Karpas-422 (cell line): ENCODE results near the gene MKNK1. TPM values are rescaled to one million over a fixed set of nuclear protein-coding genes. Genes with fewer than 3 reads are reported as not detected.

Experiments used
- DNase-seq: peaks from one replicate; pipeline ENCODE4 v3.0.0-alpha.2; 2015
- H2AFZ ChIP-seq: fragments of 200-600 bp; sonication (generic); 2 replicates; pipeline ENCODE4 v1.6.1; 2014; ENCODE audit warnings: antibody characterized with exemption, low read length, mixed read lengths
- H3K27ac ChIP-seq: fragments of 200-600 bp; sonication (generic); 2 replicates; pipeline ENCODE4 v1.5.1; 2014; ENCODE audit warnings: mild to moderate bottlenecking, low read length, moderate library complexity
- H3K27me3 ChIP-seq: fragments of 200-600 bp; sonication (generic); 2 replicates; pipeline ENCODE4 v1.6.1; 2014; ENCODE audit warnings: low read length, mixed read lengths
- H3K36me3 ChIP-seq: fragments of 200-600 bp; sonication (generic); 2 replicates; pipeline ENCODE4 v1.6.1; 2014; ENCODE audit warnings: low read length, mixed read lengths; ENCODE audit not compliant: insufficient read depth
- H3K4me1 ChIP-seq: fragments of 200-600 bp; sonication (generic); 2 replicates; pipeline ENCODE4 v1.6.1; 2014; ENCODE audit warnings: mild to moderate bottlenecking, low read length, mixed read lengths
- H3K4me2 ChIP-seq: fragments of 200-600 bp; sonication (generic); 2 replicates; pipeline ENCODE4 v1.6.1; 2014; ENCODE audit warnings: low read length, low read depth, mild to moderate bottlenecking; ENCODE audit not compliant: poor library complexity, severe bottlenecking
- H3K4me3 ChIP-seq: fragments of 200-600 bp; sonication (generic); 2 replicates; pipeline ENCODE4 v1.5.1; 2014; ENCODE audit warnings: mild to moderate bottlenecking, antibody characterized with exemption, low read length, mixed read lengths
- H3K79me2 ChIP-seq: fragments of 200-600 bp; sonication (generic); 2 replicates; pipeline ENCODE4 v1.6.1; 2014; ENCODE audit warnings: mild to moderate bottlenecking, low read length, mixed read lengths
- H3K9ac ChIP-seq: fragments of 200-600 bp; sonication (generic); 2 replicates; pipeline ENCODE4 v1.6.0; 2014; ENCODE audit warnings: low read length
- H3K9me2 ChIP-seq: fragments of 200-600 bp; sonication (generic), shearing (Covaris generic); replicated peaks from 2 replicates; pipeline ENCODE4 v1.6.0; 2014; ENCODE audit warnings: mild to moderate bottlenecking, low read length, moderate library complexity; ENCODE audit not compliant: insufficient read depth
- H3K9me3 ChIP-seq: fragments of 300-700, 200-600 bp; sonication (generic); 2 replicates; pipeline ENCODE4 v1.6.1; 2014; ENCODE audit warnings: low read length, mixed read lengths
- H4K20me1 ChIP-seq: fragments of 200-600 bp; sonication (generic); 2 replicates; pipeline ENCODE4 v1.6.1; 2014; ENCODE audit warnings: mild to moderate bottlenecking, antibody characterized with exemption, low read length, low read depth; ENCODE audit not compliant: insufficient read depth
- total RNA-seq: library from RNA; depleted of rRNA; stranded (reverse); fragments of >200 nt; shearing (Covaris generic); gene quantifications from 2 replicates; pipeline ENCODE4 v1.2.3, GENCODE V29; 2014; ENCODE audit warnings: low replicate concordance

Gene MKNK1
- total RNA-seq, 1 experiment from 2014 or later = 14.0 TPM

DNA sequence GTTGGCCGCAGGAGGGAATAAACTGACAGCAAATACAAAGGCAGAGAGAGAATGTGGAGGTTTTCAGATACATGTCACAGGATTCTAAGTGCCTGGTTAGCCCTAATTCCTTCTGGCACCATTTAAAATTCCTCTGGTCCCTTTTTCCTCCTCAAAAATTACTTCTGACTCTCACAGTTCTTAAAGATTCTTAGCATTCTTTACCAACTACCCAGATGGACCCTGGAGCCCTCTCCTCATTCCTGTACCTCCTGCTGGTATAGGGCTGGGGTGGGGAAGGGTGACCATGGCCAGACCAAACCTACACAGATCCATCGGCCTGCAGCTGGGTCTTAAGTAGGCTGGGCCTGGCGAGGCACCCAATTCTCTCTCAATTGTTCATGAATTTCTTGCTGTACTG, 7.2 kb downstream of the MKNK1 start:
- no peaks in the 10 kb centered on the region for H4K20me1 ChIP-seq
- H3K9me2 ChIP-seq = no peaks in the 10 kb centered on the region
- no peak overlapping the region for H2AFZ ChIP-seq
- no peaks in the 10 kb centered on the region for H3K27me3 ChIP-seq
- H3K36me3 ChIP-seq = no peaks in the 10 kb centered on the region
- no peak overlapping the region for H3K27ac ChIP-seq
- H3K4me1 ChIP-seq = peaks cover 15% of the 10 kb centered on the region
- H3K9me3 ChIP-seq = no peaks in the 10 kb centered on the region
- DNase-seq = no peak
- no peak overlapping the region for H3K4me2 ChIP-seq
- H3K9ac ChIP-seq = no peak overlapping the region
- H3K4me3 ChIP-seq = no peak overlapping the region
- H3K79me2 ChIP-seq = no peaks in the 10 kb centered on the region

DNA sequence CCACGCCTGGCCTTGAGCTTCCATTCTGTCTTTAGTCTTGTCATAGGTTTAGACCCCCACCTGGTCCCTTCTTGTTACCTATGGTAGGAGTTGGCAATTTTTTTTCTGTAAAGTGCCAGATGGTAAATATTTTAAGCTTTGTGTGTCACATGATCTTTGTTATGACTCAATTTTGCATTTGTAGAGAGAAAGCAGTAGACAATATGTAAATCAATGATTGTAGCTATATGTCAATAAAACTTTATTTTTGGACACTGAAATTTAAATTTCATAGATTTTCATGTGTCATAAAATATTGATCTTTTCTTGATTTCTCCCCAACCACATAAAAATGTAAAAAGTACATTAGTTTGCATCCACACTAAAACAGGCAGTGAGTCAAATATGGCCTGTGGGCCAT, 8.0 kb downstream of the MKNK1 start:
- Histone ChIP-seq H4K20me1 (no peaks in the 10 kb centered on the region), H3K9ac (no peak overlapping the region), H2AFZ (no peak overlapping the region)

DNA sequence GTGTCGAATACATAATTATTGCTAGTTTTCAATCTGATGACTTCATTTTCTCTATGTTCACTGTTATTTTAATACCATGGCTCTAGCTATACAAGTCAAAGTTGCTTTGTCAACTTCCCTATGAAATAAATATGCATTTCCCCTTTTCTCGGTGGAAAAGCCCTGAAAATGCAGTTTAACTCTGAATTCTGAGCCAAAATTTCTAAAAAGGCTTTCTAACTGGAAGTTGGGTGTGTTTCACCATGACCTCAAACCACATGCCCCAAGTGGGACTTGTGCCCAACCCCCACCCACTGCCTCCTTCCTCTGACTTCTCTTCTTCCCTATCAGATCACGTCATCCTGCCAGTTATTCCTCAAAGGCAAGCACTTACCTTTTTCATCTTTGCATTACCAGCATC, 8.9 kb downstream of the MKNK1 start:
- H2AFZ ChIP-seq = no peak overlapping the region
- H3K79me2 ChIP-seq = no peaks in the 10 kb centered on the region
- H3K36me3 ChIP-seq = peaks cover 6% of the 10 kb centered on the region
- no peaks in the 10 kb centered on the region for H4K20me1 ChIP-seq
- H3K4me1 ChIP-seq = peaks cover 12% of the 10 kb centered on the region
- no peak overlapping the region for H3K9ac ChIP-seq
- no peaks in the 10 kb centered on the region for H3K9me3 ChIP-seq
- H3K27ac ChIP-seq = no peak overlapping the region
- H3K4me2 ChIP-seq = no peak overlapping the region
- no peaks in the 10 kb centered on the region for H3K9me2 ChIP-seq
- H3K27me3 ChIP-seq = no peaks in the 10 kb centered on the region
- DNase-seq = no peak
- no peak overlapping the region for H3K4me3 ChIP-seq

More for the DNA sequence above, 8.0 kb downstream of the MKNK1 start:
- no peak overlapping the region for H3K27ac ChIP-seq
- DNase-seq = no peak
- no peaks in the 10 kb centered on the region for H3K9me3 ChIP-seq
- H3K36me3 ChIP-seq = peaks cover under 1% of the 10 kb centered on the region; the same call in 1 of the 2 replicates
- no peak overlapping the region for H3K4me3 ChIP-seq
- H3K9me2 ChIP-seq = no peaks in the 10 kb centered on the region
- H3K4me1 ChIP-seq = peaks cover 15% of the 10 kb centered on the region
- H3K27me3 ChIP-seq = no peaks in the 10 kb centered on the region
- no peak overlapping the region for H3K4me2 ChIP-seq
- H3K79me2 ChIP-seq = no peaks in the 10 kb centered on the region

DNA sequence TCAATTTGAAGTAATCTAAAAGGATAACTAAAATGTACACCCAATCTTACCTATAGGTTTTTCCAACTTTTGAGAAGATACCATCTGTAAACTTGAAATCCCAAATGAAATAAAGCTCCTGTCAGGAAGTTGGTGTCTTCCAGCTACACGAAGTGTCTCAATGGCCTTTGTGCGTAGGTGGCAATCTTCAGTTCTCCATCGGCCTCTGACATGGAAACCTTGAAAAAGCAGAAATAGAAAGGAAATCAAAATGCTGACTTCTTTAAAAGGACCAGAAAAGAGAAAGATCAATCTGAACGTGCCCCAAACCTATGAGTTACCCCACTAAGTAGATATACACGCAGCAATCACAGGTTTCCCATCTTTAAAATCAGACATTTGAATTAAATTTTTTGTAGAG, 10.0 kb downstream of the MKNK1 start:
- peaks cover 16% of the 10 kb centered on the region for H3K36me3 ChIP-seq
- no peak overlapping the region for H2AFZ ChIP-seq
- DNase-seq = no peak
- H3K9ac ChIP-seq = no peak overlapping the region
- H3K4me2 ChIP-seq = no peak overlapping the region
- H4K20me1 ChIP-seq = no peaks in the 10 kb centered on the region
- H3K9me3 ChIP-seq = no peaks in the 10 kb centered on the region; the same call in 1 of the 2 replicates
- no peaks in the 10 kb centered on the region for H3K79me2 ChIP-seq
- no peaks in the 10 kb centered on the region for H3K9me2 ChIP-seq
- H3K27me3 ChIP-seq = no peaks in the 10 kb centered on the region
- H3K4me1 ChIP-seq = peaks cover 7% of the 10 kb centered on the region
- H3K27ac ChIP-seq = no peak overlapping the region
- H3K4me3 ChIP-seq = no peak overlapping the region

DNA sequence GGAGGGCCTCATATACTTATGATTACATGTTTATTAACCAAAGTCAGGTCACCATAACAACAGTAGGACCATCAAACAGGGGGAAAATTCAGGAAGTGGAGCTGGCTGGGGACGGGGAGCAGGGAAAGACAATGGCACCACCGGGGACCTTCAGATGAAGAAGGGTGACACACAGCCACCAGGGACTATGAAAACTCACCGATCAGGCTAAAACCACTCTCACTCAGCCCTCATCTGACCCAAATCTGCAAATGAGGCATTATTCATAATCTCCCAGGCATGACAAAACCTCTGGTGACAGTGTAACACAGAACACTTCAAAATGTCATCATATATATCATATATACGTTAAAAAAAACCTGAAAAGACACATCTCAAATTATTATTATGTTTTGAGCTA, 11.2 kb downstream of the MKNK1 start:
- H3K9ac ChIP-seq = no peak overlapping the region
- H4K20me1 ChIP-seq = no peaks in the 10 kb centered on the region
- no peak overlapping the region for H3K27ac ChIP-seq
- H3K36me3 ChIP-seq = peaks cover 20% of the 10 kb centered on the region
- H3K4me1 ChIP-seq = peaks cover 7% of the 10 kb centered on the region
- no peaks in the 10 kb centered on the region for H3K27me3 ChIP-seq
- no peak overlapping the region for H3K4me3 ChIP-seq
- H2AFZ ChIP-seq = no peak overlapping the region
- H3K4me2 ChIP-seq = no peak overlapping the region
- no peaks in the 10 kb centered on the region for H3K9me2 ChIP-seq
- H3K79me2 ChIP-seq = no peaks in the 10 kb centered on the region
- no peaks in the 10 kb centered on the region; the same call in 1 of the 2 replicates for H3K9me3 ChIP-seq
- DNase-seq = no peak

DNA sequence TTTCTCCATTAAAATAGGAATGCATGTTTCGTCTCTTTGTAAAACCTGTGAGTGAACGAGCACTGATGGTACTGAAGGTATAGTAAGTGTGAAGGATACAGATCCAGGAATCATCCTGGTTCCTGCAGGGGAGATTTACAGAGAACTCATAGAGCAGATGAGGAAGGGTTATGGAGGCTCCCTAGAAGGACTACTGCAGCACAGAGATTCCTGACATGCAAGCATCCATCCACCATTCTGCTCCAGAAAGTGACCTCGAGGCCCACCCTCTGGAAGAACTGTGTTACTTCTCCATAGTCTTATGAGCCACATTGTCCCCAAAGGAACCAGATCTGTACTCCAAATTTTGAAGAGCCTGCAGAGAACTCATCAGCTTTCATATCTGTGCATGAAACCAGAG, 14.5 kb downstream of the MKNK1 start:
- no peaks in the 10 kb centered on the region; the same call in 1 of the 2 replicates for H3K9me3 ChIP-seq
- no peak overlapping the region for H3K9ac ChIP-seq
- H3K79me2 ChIP-seq = no peaks in the 10 kb centered on the region
- peaks cover 21% of the 10 kb centered on the region for H3K36me3 ChIP-seq
- no peak overlapping the region for H2AFZ ChIP-seq
- H3K27ac ChIP-seq = no peak overlapping the region
- no peak overlapping the region for H3K4me3 ChIP-seq
- peaks cover 7% of the 10 kb centered on the region for H3K4me1 ChIP-seq
- no peaks in the 10 kb centered on the region for H4K20me1 ChIP-seq
- no peak for DNase-seq
- H3K9me2 ChIP-seq = no peaks in the 10 kb centered on the region
- no peaks in the 10 kb centered on the region for H3K27me3 ChIP-seq
- no peak overlapping the region for H3K4me2 ChIP-seq

DNA sequence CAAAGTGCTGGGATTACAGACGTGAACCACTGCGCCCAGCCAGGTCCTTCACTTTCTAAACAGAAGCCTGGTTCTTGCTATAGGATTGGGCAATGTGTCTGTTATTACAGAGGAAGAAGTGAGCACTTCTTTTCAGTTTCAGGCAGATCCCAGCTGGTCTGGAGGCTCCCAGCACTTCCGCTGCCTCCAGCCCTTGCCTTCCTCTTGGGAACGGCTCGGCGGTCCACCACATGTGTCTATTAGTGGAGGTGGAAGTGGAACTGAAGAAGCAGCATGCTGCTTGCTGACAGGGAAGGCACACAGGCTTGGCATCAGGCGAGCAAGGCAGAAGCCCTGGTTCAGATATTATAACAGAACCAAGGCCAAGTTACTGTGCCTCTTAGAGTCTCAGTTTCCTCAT, 17.0 kb downstream of the MKNK1 start:
- Histone ChIP-seq H3K9me2 (no peaks in the 10 kb centered on the region), H3K27me3 (no peaks in the 10 kb centered on the region), H3K4me2 (no peak overlapping the region), H3K79me2 (no peaks in the 10 kb centered on the region), H2AFZ (no peak overlapping the region), H3K27ac (no peak overlapping the region), H3K4me3 (no peak overlapping the region), H3K9me3 (no peaks in the 10 kb centered on the region; the same call in 1 of the 2 replicates), H3K9ac (no peak overlapping the region), H3K36me3 (peaks cover 21% of the 10 kb centered on the region), H3K4me1 (no peaks in the 10 kb centered on the region), H4K20me1 (no peaks in the 10 kb centered on the region)
- no peak for DNase-seq

DNA sequence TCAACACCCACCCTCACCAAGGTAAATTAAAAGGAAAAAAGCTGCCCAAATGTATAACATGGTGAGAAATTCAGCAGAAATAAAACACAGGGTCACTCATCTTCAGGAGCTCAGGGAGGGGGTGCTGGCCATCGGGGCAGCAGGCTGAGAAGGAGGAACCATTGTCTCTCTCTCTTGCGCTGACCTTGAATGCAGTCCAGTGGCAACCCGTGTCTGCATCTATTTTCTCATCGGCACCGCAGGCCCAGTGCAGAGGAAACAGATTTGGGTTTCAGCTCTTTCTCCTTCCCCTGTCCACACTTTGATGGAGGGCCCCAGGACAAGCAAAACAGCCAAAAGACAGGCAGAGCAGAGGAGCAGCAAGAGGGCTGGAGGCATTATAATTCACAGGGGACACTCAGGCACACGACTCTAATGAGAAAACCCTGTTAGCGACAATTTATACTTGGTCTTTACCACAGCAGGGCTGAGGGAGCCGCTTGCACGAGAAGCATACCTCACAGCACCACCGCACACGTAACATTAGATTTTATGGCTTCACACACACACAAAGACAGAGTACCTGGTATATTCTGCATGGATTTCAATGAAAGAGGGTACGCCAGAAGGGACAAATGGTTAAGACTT, 18.6 kb downstream of the MKNK1 start:
- H3K4me3 ChIP-seq = no peak overlapping the region
- no peaks in the 10 kb centered on the region for H3K27me3 ChIP-seq
- H3K4me1 ChIP-seq = no peaks in the 10 kb centered on the region
- no peak for DNase-seq
- H3K36me3 ChIP-seq = peaks cover 16% of the 10 kb centered on the region
- H3K79me2 ChIP-seq = no peaks in the 10 kb centered on the region
- no peaks in the 10 kb centered on the region; the same call in 1 of the 2 replicates for H3K9me3 ChIP-seq
- H3K27ac ChIP-seq = no peak overlapping the region
- H3K9ac ChIP-seq = no peak overlapping the region
- H4K20me1 ChIP-seq = no peaks in the 10 kb centered on the region
- H3K9me2 ChIP-seq = no peaks in the 10 kb centered on the region
- no peak overlapping the region for H3K4me2 ChIP-seq
- H2AFZ ChIP-seq = no peak overlapping the region
